Fibroblast of lung (primary cell): ENCODE data around the gene EML4.
"Not testable (repeated sequence)": the region's sequence is repeated elsewhere in the genome, so short reads cannot be mapped to it uniquely, and the experiment has no call there.

Experiments
- EZH2 ChIP-seq: IDR thresholded peaks from 2 replicates; pipeline ENCODE4 v1.5.1; 2012; ENCODE audit warnings: low read length, control low read depth, mild to moderate bottlenecking; ENCODE audit errors: missing control alignments
- TF ChIP-seq, protein P1 (sequence below), 2 donors: IDR thresholded peaks in 1 of 2; conservative IDR thresholded peaks in 1 of 2; 1 replicate in 1 of 2; 2 replicates in 1 of 2; pipeline ENCODE4 v1.5.1; 2011 to 2012; ENCODE audit warnings: low read length in 2 of 2, control low read depth in 1 of 2, inconsistent platforms in 1 of 2, low read depth in 1 of 2, mild to moderate bottlenecking in 1 of 2

DNA sequence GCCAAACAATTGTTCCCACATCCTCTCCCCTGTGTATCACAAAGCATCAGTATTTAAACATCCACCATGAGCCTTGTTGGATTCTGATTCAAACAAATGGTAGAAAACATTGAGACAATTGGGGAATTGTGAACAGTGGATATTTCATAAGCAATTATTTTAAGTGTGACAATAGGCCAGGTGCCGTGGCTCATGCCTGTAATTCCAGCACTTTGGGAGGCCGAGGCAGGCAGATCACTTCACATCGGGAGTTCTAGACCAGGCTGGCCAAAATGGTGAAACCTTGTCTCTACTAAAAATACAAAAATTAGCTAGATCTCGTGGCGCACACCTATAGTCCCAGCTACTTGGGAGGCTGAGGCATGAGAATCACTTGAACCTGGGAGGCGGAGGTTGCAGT lies 165.7 kb downstream of the EML4 start:
- TF ChIP-seq, protein P1, sequence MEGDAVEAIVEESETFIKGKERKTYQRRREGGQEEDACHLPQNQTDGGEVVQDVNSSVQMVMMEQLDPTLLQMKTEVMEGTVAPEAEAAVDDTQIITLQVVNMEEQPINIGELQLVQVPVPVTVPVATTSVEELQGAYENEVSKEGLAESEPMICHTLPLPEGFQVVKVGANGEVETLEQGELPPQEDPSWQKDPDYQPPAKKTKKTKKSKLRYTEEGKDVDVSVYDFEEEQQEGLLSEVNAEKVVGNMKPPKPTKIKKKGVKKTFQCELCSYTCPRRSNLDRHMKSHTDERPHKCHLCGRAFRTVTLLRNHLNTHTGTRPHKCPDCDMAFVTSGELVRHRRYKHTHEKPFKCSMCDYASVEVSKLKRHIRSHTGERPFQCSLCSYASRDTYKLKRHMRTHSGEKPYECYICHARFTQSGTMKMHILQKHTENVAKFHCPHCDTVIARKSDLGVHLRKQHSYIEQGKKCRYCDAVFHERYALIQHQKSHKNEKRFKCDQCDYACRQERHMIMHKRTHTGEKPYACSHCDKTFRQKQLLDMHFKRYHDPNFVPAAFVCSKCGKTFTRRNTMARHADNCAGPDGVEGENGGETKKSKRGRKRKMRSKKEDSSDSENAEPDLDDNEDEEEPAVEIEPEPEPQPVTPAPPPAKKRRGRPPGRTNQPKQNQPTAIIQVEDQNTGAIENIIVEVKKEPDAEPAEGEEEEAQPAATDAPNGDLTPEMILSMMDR (conservative IDR thresholded peaks at IDR 0.05 in 1 of 2, IDR thresholded peaks at IDR 0.05 in 1 of 2; ENCODE audit: low read depth in 1 of 2, low read length in 2 of 2), result not testable (repeated sequence)
- not testable (repeated sequence) for TF ChIP-seq EZH2
